B cell (primary cell): ENCODE measurements around the gene ANKRD29. TPM values are rescaled to one million over a fixed set of nuclear protein-coding genes. Genes with fewer than 3 reads are reported as not detected.

Experiments
- ATAC-seq: fragments of 200-7000 bp; cut with Tn5 transposase; one replicate; pipeline ENCODE4 v1.10.0; 2021; ENCODE audit warnings: low read depth, mild to moderate bottlenecking, moderate number of reproducible peaks, moderate library complexity
- CTCF ChIA-PET: fragments of 350-600 bp; sonication (Branson Sonifier 250); formaldehyde crosslinking; loops from one replicate; lab custom pipeline; 2021; ENCODE audit warnings: antibody characterized with exemption, inconsistent platforms; lab: Charles Lee
- POLR2A ChIA-PET: fragments of 350-600 bp; sonication (Branson Sonifier 250); formaldehyde crosslinking; loops from one replicate; lab custom pipeline; 2021; ENCODE audit warnings: antibody characterized with exemption; lab: Charles Lee
- DNase-seq: peaks from one replicate; pipeline ENCODE4 v3.0.0; 2013
- H2AFZ ChIP-seq: 2 replicates; pipeline ENCODE4 v1.6.1; 2012; ENCODE audit warnings: mild to moderate bottlenecking, low read depth, low read length; ENCODE audit not compliant: insufficient read depth, poor library complexity, severe bottlenecking
- H3K27ac ChIP-seq, 2 donors: 1 replicate in 1 of 2; 2 replicates in 1 of 2; pipeline ENCODE4 v1.5.1; 2012 to 2013; ENCODE audit warnings: low read length in 2 of 2, mild to moderate bottlenecking in 2 of 2, moderate library complexity in 1 of 2
- H3K27me3 ChIP-seq, 4 experiments: fragments of 200-600 bp in 1 of 4; sonication (generic) in 1 of 4; replicated peaks in 1 of 4; 1 replicate in 2 of 4; 2 replicates in 2 of 4; pipeline versions ENCODE4 v1.6.1 to v1.7.0; 2013 to 2016; ENCODE audit warnings: low read length in 3 of 4, mild to moderate bottlenecking in 2 of 4, mixed read lengths in 1 of 4, moderate library complexity in 1 of 4; ENCODE audit not compliant: insufficient read depth in 4 of 4, control insufficient read depth in 3 of 4; ENCODE audit errors: control extremely low read depth in 1 of 4
- H3K36me3 ChIP-seq, 2 experiments: replicated peaks in 1 of 2; 1 replicate in 1 of 2; 2 replicates in 1 of 2; pipeline versions ENCODE4 v1.6.1 to v1.7.1; 2013; ENCODE audit warnings: low read length in 1 of 2; ENCODE audit not compliant: insufficient read depth in 2 of 2, control insufficient read depth in 1 of 2; ENCODE audit errors: control extremely low read depth in 1 of 2, extremely low read depth in 1 of 2
- H3K4me1 ChIP-seq, 2 donors: fragments of 200-600 bp in 1 of 2; sonication (generic) in 1 of 2; 1 replicate in 1 of 2; 2 replicates in 1 of 2; pipeline versions ENCODE4 v1.5.1 to v1.6.1; 2013 to 2017; ENCODE audit warnings: low read length in 2 of 2; ENCODE audit not compliant: control insufficient read depth in 2 of 2, insufficient read depth in 2 of 2
- H3K4me2 ChIP-seq: replicated peaks from 2 replicates; pipeline ENCODE3; 2012; ENCODE audit warnings: mild to moderate bottlenecking, low read depth, low read length; ENCODE audit not compliant: poor library complexity, severe bottlenecking
- H3K4me3 ChIP-seq, 5 experiments: fragments of 200-600 bp in 1 of 5; sonication (generic) in 1 of 5; 1 replicate in 3 of 5; 2 replicates in 2 of 5; pipeline versions ENCODE4 v1.5.1 to v1.7.0; 2011 to 2016; ENCODE audit warnings: low read length in 4 of 5, mild to moderate bottlenecking in 4 of 5, low read depth in 2 of 5, control low read depth in 1 of 5, moderate library complexity in 1 of 5; ENCODE audit not compliant: insufficient read depth in 1 of 5; ENCODE audit errors: control extremely low read depth in 1 of 5, extremely low read depth in 1 of 5
- H3K79me2 ChIP-seq: fragments of 200-600 bp; sonication (generic); one replicate; pipeline ENCODE4 v1.6.0; 2016; ENCODE audit warnings: low read length; ENCODE audit not compliant: control insufficient read depth, insufficient read depth
- H3K9ac ChIP-seq: fragments of 200-600 bp; sonication (generic); 2 replicates; pipeline ENCODE4 v1.6.1; 2017; ENCODE audit warnings: mild to moderate bottlenecking, low read length, moderate library complexity
- H3K9me3 ChIP-seq, 3 donors: one replicate each; pipeline versions ENCODE4 v1.6.1 to v1.7.1; 2013; ENCODE audit warnings: low read length in 2 of 3; ENCODE audit not compliant: control insufficient read depth in 2 of 3, insufficient read depth in 1 of 3; ENCODE audit errors: control extremely low read depth in 1 of 3
- H4K20me1 ChIP-seq: 2 replicates; pipeline ENCODE4 v1.6.0; 2012; ENCODE audit warnings: mild to moderate bottlenecking, low read length; ENCODE audit not compliant: insufficient read depth, control insufficient read depth, poor library complexity, severe bottlenecking
- H3K27ac Mint-ChIP-seq: one replicate; pipeline ENCODE4 v1.8.0; 2021; ENCODE audit warnings: mixed read lengths
- H3K27me3 Mint-ChIP-seq: one replicate; pipeline ENCODE4 v1.8.0; 2021; ENCODE audit warnings: mixed read lengths
- H3K4me1 Mint-ChIP-seq: one replicate; pipeline ENCODE4 v1.8.0; 2021; ENCODE audit warnings: mixed read lengths
- H3K4me3 Mint-ChIP-seq: one replicate; pipeline ENCODE4 v1.8.0; 2021; ENCODE audit warnings: mixed read lengths
- H3K9me3 Mint-ChIP-seq: one replicate; pipeline ENCODE4 v1.8.0; 2022; ENCODE audit warnings: mixed read lengths; ENCODE audit not compliant: insufficient read depth
- CTCF ChIP-seq: fragments of 200-600 bp; IDR thresholded peaks from one replicate; pipeline ENCODE4 v1.8.0; 2022; ENCODE audit warnings: antibody characterized with exemption, mild to moderate bottlenecking
- EZH2 ChIP-seq: IDR thresholded peaks from 2 replicates; pipeline ENCODE4 v1.6.1; 2012; ENCODE audit warnings: borderline replicate concordance, low read depth, mild to moderate bottlenecking, moderate library complexity, low read length; ENCODE audit not compliant: insufficient read depth, poor library complexity, severe bottlenecking
- WGBS: methylation state at CpG from one replicate; pipeline ENCODE4 v1.1.5; 2013; ENCODE audit warnings: missing lambda C conversion rate; ENCODE audit not compliant: insufficient coverage; 5-methylcytosine and 5-hydroxymethylcytosine counted together
- intact Hi-C: fragments of 100-400 bp; cut with micrococcal nuclease; formaldehyde crosslinking; loops from one replicate; pipeline ENCODE4 v1.10.0; 2022
- polyA plus RNA-seq: library from polyadenylated mRNA; depleted of rRNA; stranded (reverse); fragments of >200 nt; gene quantifications from 2 replicates; pipeline ENCODE4 v1.2.3, GENCODE V29; 2012
- total RNA-seq, 2 donors: library from RNA; stranded (reverse); fragments of 120-200 nt in 1 of 2; gene quantifications; 1 replicate in 1 of 2; 2 replicates in 1 of 2; pipeline versions ENCODE4 v1.2.3 to v1.2.4, GENCODE V29; 2013 to 2022

The ANKRD29 gene
- total and polyA plus RNA-seq, 2 donors (not counting 1 experiment from before 2014, with no cell fraction given) = not detected

GRCh38 chr18:23573626-23574431, 88.9 kb downstream of the ANKRD29 start:
- peaks cover 20% of the 10 kb centered on the region for H3K4me1 Mint-ChIP-seq
- Histone ChIP-seq H3K27me3 (no peaks in the 10 kb centered on the region), H3K9ac (no peak overlapping the region), H3K79me2 (peaks cover 25% of the 10 kb centered on the region), H2AFZ (no peak overlapping the region), H3K27ac (peak overlapping the region; percentile 14 to 23), H3K4me1 (peaks cover 4 to 8% of the 10 kb centered on the region in 2 donors), H4K20me1 (peaks cover 8% of the 10 kb centered on the region), H3K9me3 (no peaks in the 10 kb centered on the region), H3K36me3 (peaks cover 3 to 31% of the 10 kb centered on the region in 2 experiments), H3K4me2 (peak overlapping the region; percentile 26), H3K4me3 (no peak overlapping the region)
- DNase-seq (no peak), ATAC-seq (no peak)
- ChIA-PET POLR2A (no interaction called here), CTCF (no interaction called here)
- no peaks in the 10 kb centered on the region for H3K9me3 Mint-ChIP-seq
- H3K4me3 Mint-ChIP-seq = no peak overlapping the region
- 50% methylated on average over 4 of the region's 6 CpGs for WGBS
- no peak overlapping the region for H3K27ac Mint-ChIP-seq
- intact Hi-C loops = no loop called here
- H3K27me3 Mint-ChIP-seq = no peaks in the 10 kb centered on the region
- TF ChIP-seq EZH2 (no peak), CTCF (no peak)

GRCh38 chr18:23573020-23573419, 89.7 kb downstream of the ANKRD29 start:
- Histone ChIP-seq H3K4me3 (no peak overlapping the region), H3K36me3 (peaks cover 3 to 39% of the 10 kb centered on the region in 2 experiments), H3K4me2 (no peak overlapping the region), H3K27ac (no peak overlapping the region), H3K9ac (no peak overlapping the region), H3K9me3 (no peaks in the 10 kb centered on the region), H3K79me2 (peaks cover 18% of the 10 kb centered on the region), H4K20me1 (peaks cover under 1% of the 10 kb centered on the region), H3K27me3 (no peaks in the 10 kb centered on the region), H2AFZ (no peak overlapping the region), H3K4me1 (peaks cover 4 to 8% of the 10 kb centered on the region in 2 donors)
- no peak for DNase-seq
- Mint-ChIP-seq H3K4me3 (no peak overlapping the region), H3K4me1 (peaks cover 18% of the 10 kb centered on the region), H3K9me3 (no peaks in the 10 kb centered on the region), H3K27ac (no peak overlapping the region), H3K27me3 (no peaks in the 10 kb centered on the region)
- CTCF ChIA-PET = interaction anchor here (1.7 kb wide), 1 partner anchor 25 kb away, joined by 4 read pairs; no protein-coding TSS in a partner anchor
- intact Hi-C loops = no loop called here
- TF ChIP-seq EZH2 (no peak), CTCF (no peak)
- ATAC-seq = no peak
- WGBS = no CpG with 5 or more reads among the region's 4 CpGs
- POLR2A ChIA-PET = no interaction called here
